Measurements from ENCODE around the gene AJUBA. TPM values are rescaled to one million over a fixed set of nuclear protein-coding genes. Genes with fewer than 3 reads are reported as not detected.
"Not testable (repeated sequence)": the region's sequence is repeated elsewhere in the genome, so short reads cannot be mapped to it uniquely, and the experiment has no call there.

Gene AJUBA
- total and polyA plus RNA-seq, 7 experiments from 2014 or later: 0.49 to 3.2 (median 1.6) TPM

- Mint-ChIP-seq H3K9me3 (no peaks in the 10 kb centered on the region), H3K27me3 (no peaks in the 10 kb centered on the region), H3K36me3 (no peaks in the 10 kb centered on the region), H3K4me3 (peak overlapping the region in 1 of 10 donors; percentile 9), H3K4me1 (peaks cover 20 to 49% (median 42%) of the 10 kb centered on the region in 7 donors), H3K27ac (peak overlapping the region in 3 of 9 donors; percentile 36 to 46 (median 42))
- intact Hi-C loops (cut with micrococcal nuclease): no loop called here
- no peaks in the 10 kb centered on the region for H3K9me3 ChIP-seq (ENCODE audit: control insufficient read depth in 2 of 3, low read length in 3 of 3)
- no peaks in the 10 kb centered on the region for H3K27me3 ChIP-seq (ENCODE audit: control insufficient read depth in 2 of 2, insufficient read depth in 2 of 2, low read length in 2 of 2)
- DNase-seq: no peak
- peaks cover 0 to 39% of the 10 kb centered on the region in 2 donors for H3K4me1 ChIP-seq (ENCODE audit: control insufficient read depth in 2 of 2, insufficient read depth in 2 of 2, low read length in 2 of 2)
- no peak for ATAC-seq
- ChIA-PET CTCF (no interaction called here), POLR2A (interaction anchor here (0.6 to 3.5 kb wide), 4 partner anchors 11 to 82 kb away, joined by 3 to 37 read pairs (median 3); no protein-coding TSS in a partner anchor)
- H3K4me3 ChIP-seq (ENCODE audit: low read length): no peak overlapping the region
- no peak overlapping the region for H3K27ac ChIP-seq (ENCODE audit: low read depth, low read length)
- no peaks in the 10 kb centered on the region for H3K36me3 ChIP-seq (ENCODE audit: control insufficient read depth in 2 of 3, insufficient read depth in 3 of 3, low read length in 3 of 3)
These were observed 35.8 kb upstream of the AJUBA start for GRCh38 chr14:23018107-23018506.

- intact Hi-C loops (cut with micrococcal nuclease): no loop called here
- Histone ChIP-seq H3K36me3 (ENCODE audit: control insufficient read depth in 2 of 3, insufficient read depth in 3 of 3, low read length in 3 of 3) (no peaks in the 10 kb centered on the region), H3K4me3 (ENCODE audit: low read length) (no peak overlapping the region), H3K27ac (ENCODE audit: low read depth, low read length) (no peak overlapping the region), H3K27me3 (ENCODE audit: control insufficient read depth in 2 of 2, insufficient read depth in 2 of 2, low read length in 2 of 2) (no peaks in the 10 kb centered on the region), H3K9me3 (ENCODE audit: control insufficient read depth in 2 of 3, low read length in 3 of 3) (no peaks in the 10 kb centered on the region), H3K4me1 (ENCODE audit: control insufficient read depth in 2 of 2, insufficient read depth in 2 of 2, low read length in 2 of 2) (peaks cover 0 to 29% of the 10 kb centered on the region in 2 donors)
- ChIA-PET POLR2A (interaction anchor here (1.6 to 3.5 kb wide), 2 partner anchors 10 to 14 kb away, joined by 4 to 37 read pairs; no protein-coding TSS in a partner anchor), CTCF (interaction anchor here (0.6 to 2.1 kb wide), 3 partner anchors 12 to 43 kb away, joined by 5 to 7 read pairs (median 5); no protein-coding TSS in a partner anchor)
- ATAC-seq (no peak), DNase-seq (no peak)
- H3K36me3 Mint-ChIP-seq: no peaks in the 10 kb centered on the region
- H3K9me3 Mint-ChIP-seq: no peaks in the 10 kb centered on the region
- H3K4me3 Mint-ChIP-seq: no peak overlapping the region
- H3K27ac Mint-ChIP-seq: peak overlapping the region in 2 of 9 donors; percentile 65 to 73
- peaks cover 15 to 40% (median 32%) of the 10 kb centered on the region in 7 donors for H3K4me1 Mint-ChIP-seq
- H3K27me3 Mint-ChIP-seq: no peaks in the 10 kb centered on the region
These were observed 34.7 kb upstream of the AJUBA start for GRCh38 chr14:23017091-23017490.

GRCh38 chr14:23015618-23016017 is 33.3 kb upstream of the AJUBA start:
- Mint-ChIP-seq H3K27ac (peak overlapping the region in 8 of 9 donors; percentile 81 to 93 (median 89)), H3K36me3 (no peaks in the 10 kb centered on the region), H3K27me3 (no peaks in the 10 kb centered on the region), H3K9me3 (no peaks in the 10 kb centered on the region), H3K4me3 (peak overlapping the region; percentile 25 to 78 (median 72)), H3K4me1 (peaks cover 4 to 30% (median 22%) of the 10 kb centered on the region in 7 donors)
- POLR2A ChIA-PET: interaction anchor here (0.7 to 5.8 kb wide), 6 partner anchors 6 to 19 kb away, joined by 3 to 37 read pairs (median 12); partner anchors contain the start of gene PSMB5
- peak overlapping the region; percentile 49 for H3K27ac ChIP-seq (ENCODE audit: low read depth, low read length)
- ATAC-seq (no peak), DNase-seq (peak in 1 of 9 donors; percentile 20)
- intact Hi-C loops (cut with micrococcal nuclease): no loop called here
- no peaks in the 10 kb centered on the region for H3K27me3 ChIP-seq (ENCODE audit: control insufficient read depth in 2 of 2, insufficient read depth in 2 of 2, low read length in 2 of 2)
- peaks cover 0 to 15% of the 10 kb centered on the region in 2 donors for H3K4me1 ChIP-seq (ENCODE audit: control insufficient read depth in 2 of 2, insufficient read depth in 2 of 2, low read length in 2 of 2)
- H3K9me3 ChIP-seq (ENCODE audit: control insufficient read depth in 2 of 3, low read length in 3 of 3): no peaks in the 10 kb centered on the region
- H3K4me3 ChIP-seq (ENCODE audit: low read length): no peak overlapping the region
- no peaks in the 10 kb centered on the region for H3K36me3 ChIP-seq (ENCODE audit: control insufficient read depth in 2 of 3, insufficient read depth in 3 of 3, low read length in 3 of 3)
- CTCF ChIA-PET: interaction anchor here (2.1 kb wide), 2 partner anchors 9 to 14 kb away, joined by 5 to 7 read pairs; no protein-coding TSS in a partner anchor

- Mint-ChIP-seq H3K4me1 (peaks cover 8 to 39% (median 32%) of the 10 kb centered on the region in 7 donors), H3K27ac (peak overlapping the region in 1 of 9 donors; percentile 2)
- H3K27ac ChIP-seq (ENCODE audit: low read depth, low read length); H3K27me3 Mint-ChIP-seq; H3K36me3 ChIP-seq (ENCODE audit: control insufficient read depth in 2 of 3, insufficient read depth in 3 of 3, low read length in 3 of 3); H3K4me3 ChIP-seq (ENCODE audit: low read length); H3K9me3 Mint-ChIP-seq; DNase-seq; H3K4me3 Mint-ChIP-seq; H3K36me3 Mint-ChIP-seq; ATAC-seq; H3K9me3 ChIP-seq (ENCODE audit: control insufficient read depth in 2 of 3, low read length in 3 of 3); H3K27me3 ChIP-seq (ENCODE audit: control insufficient read depth in 2 of 2, insufficient read depth in 2 of 2, low read length in 2 of 2); intact Hi-C loops (cut with micrococcal nuclease): not testable (repeated sequence)
- ChIA-PET CTCF (interaction anchor here (1.5 kb wide), 1 partner anchor 10 kb away, joined by 3 read pairs; no protein-coding TSS in a partner anchor), POLR2A (interaction anchor here (5.8 kb wide), 1 partner anchor 8 kb away, joined by 37 read pairs; no protein-coding TSS in a partner anchor)
- peaks cover 3 to 14% of the 10 kb centered on the region in 2 donors for H3K4me1 ChIP-seq (ENCODE audit: control insufficient read depth in 2 of 2, insufficient read depth in 2 of 2, low read length in 2 of 2)
These were observed 31.4 kb upstream of the AJUBA start for GRCh38 chr14:23013749-23014054.

GRCh38 chr14:23013054-23013748 is 30.9 kb upstream of the AJUBA start:
- Mint-ChIP-seq H3K4me1 (peaks cover 12 to 43% (median 37%) of the 10 kb centered on the region in 7 donors), H3K9me3 (no peaks in the 10 kb centered on the region), H3K27me3 (no peaks in the 10 kb centered on the region), H3K36me3 (no peaks in the 10 kb centered on the region), H3K27ac (peak overlapping the region in 8 of 9 donors; percentile 2 to 58 (median 14)), H3K4me3 (no peak overlapping the region)
- H3K36me3 ChIP-seq (ENCODE audit: control insufficient read depth in 2 of 3, insufficient read depth in 3 of 3, low read length in 3 of 3): no peaks in the 10 kb centered on the region
- DNase-seq: no peak
- H3K27ac ChIP-seq (ENCODE audit: low read depth, low read length): no peak overlapping the region
- ATAC-seq: no peak
- peaks cover 3 to 18% of the 10 kb centered on the region in 2 donors for H3K4me1 ChIP-seq (ENCODE audit: control insufficient read depth in 2 of 2, insufficient read depth in 2 of 2, low read length in 2 of 2)
- H3K4me3 ChIP-seq (ENCODE audit: low read length): no peak overlapping the region
- intact Hi-C loops (cut with micrococcal nuclease): no loop called here
- no peaks in the 10 kb centered on the region for H3K9me3 ChIP-seq (ENCODE audit: control insufficient read depth in 2 of 3, low read length in 3 of 3)
- H3K27me3 ChIP-seq (ENCODE audit: control insufficient read depth in 2 of 2, insufficient read depth in 2 of 2, low read length in 2 of 2): no peaks in the 10 kb centered on the region
- CTCF ChIA-PET: interaction anchor here (1.0 to 1.5 kb wide), 2 partner anchors 10 to 42 kb away, joined by 3 read pairs; no protein-coding TSS in a partner anchor
- POLR2A ChIA-PET: interaction anchor here (3.1 to 5.8 kb wide), 2 partner anchors 9 to 15 kb away, joined by 10 to 37 read pairs; no protein-coding TSS in a partner anchor

GRCh38 chr14:23009939-23010726 is 27.8 kb upstream of the AJUBA start, which contains the start of gene C14orf93:
C14orf93 (minus strand) TSS chr14:23010143; CDS start chr14:22999023, 11,120 bp downstream.
- CTCF ChIA-PET: interaction anchor here (0.7 kb wide), 1 partner anchor 57 kb away, joined by 4 read pairs; no protein-coding TSS in a partner anchor
- intact Hi-C loops (cut with micrococcal nuclease): loop anchor here in 1 of 2 donors (5.0 kb wide), 1 partner anchor 1743 kb away; the partner anchor contains the start of gene HNRNPC
- Mint-ChIP-seq H3K27me3 (no peaks in the 10 kb centered on the region), H3K27ac (peak within 1 kb of the TSS; percentile 92 to 99 (median 98)), H3K9me3 (no peaks in the 10 kb centered on the region), H3K4me3 (peak within 1 kb of the TSS; percentile 89 to 100 (median 94)), H3K4me1 (peaks cover 12 to 56% (median 49%) of the 10 kb centered on the region in 7 donors), H3K36me3 (peaks cover 0 to under 1% (median 0%) of the 10 kb centered on the region in 5 donors)
- DNase-seq: peak; percentile 59 to 84 (median 74)
- Histone ChIP-seq H3K4me1 (ENCODE audit: control insufficient read depth in 2 of 2, insufficient read depth in 2 of 2, low read length in 2 of 2) (peaks cover 9 to 25% of the 10 kb centered on the region in 2 donors), H3K27me3 (ENCODE audit: control insufficient read depth in 2 of 2, insufficient read depth in 2 of 2, low read length in 2 of 2) (no peaks in the 10 kb centered on the region), H3K4me3 (ENCODE audit: low read length) (peak within 1 kb of the TSS; percentile 82), H3K36me3 (ENCODE audit: control insufficient read depth in 2 of 3, insufficient read depth in 3 of 3, low read length in 3 of 3) (no peaks in the 10 kb centered on the region), H3K9me3 (ENCODE audit: control insufficient read depth in 2 of 3, low read length in 3 of 3) (no peaks in the 10 kb centered on the region), H3K27ac (ENCODE audit: low read depth, low read length) (peak within 1 kb of the TSS; percentile 68)
- peak; percentile 28 for ATAC-seq
- POLR2A ChIA-PET: interaction anchor here (0.6 to 5.8 kb wide), 6 partner anchors 12 to 61 kb away, joined by 3 to 37 read pairs (median 3); no protein-coding TSS in a partner anchor

Data from naive thymus-derived CD4-positive, alpha-beta T cell (primary cell).